ENCODE results near the gene CRACR2B.

The CRACR2B gene

GRCh38 chr11:864898-865297 is 37.2 kb downstream of the CRACR2B start:
- Histone ChIP-seq H3K9me2 (replicated peaks; ENCODE audit: insufficient read depth, low read length) (no peaks in the 10 kb centered on the region), H3K27ac (ENCODE audit: low read depth, low read length) (no peak overlapping the region), H4K20me1 (ENCODE audit: low read depth, low read length) (no peaks in the 10 kb centered on the region), H3K27me3 (ENCODE audit: low read length) (no peaks in the 10 kb centered on the region), H3K4me2 (ENCODE audit: low read depth, low read length, poor library complexity, severe bottlenecking) (no peak overlapping the region), H3K9me3 (ENCODE audit: insufficient read depth, low read length) (no peaks in the 10 kb centered on the region), H3K4me3 (ENCODE audit: insufficient read depth, low read length, poor library complexity, severe bottlenecking) (no peak overlapping the region), H3K79me2 (ENCODE audit: insufficient read depth, low read length) (no peaks in the 10 kb centered on the region), H3F3A (ENCODE audit: insufficient read depth) (no peaks in the 10 kb centered on the region), H3K36me3 (ENCODE audit: low read length) (no peaks in the 10 kb centered on the region), H2AFZ (ENCODE audit: low read depth, low read length, severe bottlenecking) (no peak overlapping the region), H3K9ac (ENCODE audit: low read length) (no peak overlapping the region)
- TF ChIP-seq EZH2phosphoT487 (conservative IDR thresholded peaks at IDR 0.05; ENCODE audit: low read length), result no peak
- TF ChIP-seq, protein P1, sequence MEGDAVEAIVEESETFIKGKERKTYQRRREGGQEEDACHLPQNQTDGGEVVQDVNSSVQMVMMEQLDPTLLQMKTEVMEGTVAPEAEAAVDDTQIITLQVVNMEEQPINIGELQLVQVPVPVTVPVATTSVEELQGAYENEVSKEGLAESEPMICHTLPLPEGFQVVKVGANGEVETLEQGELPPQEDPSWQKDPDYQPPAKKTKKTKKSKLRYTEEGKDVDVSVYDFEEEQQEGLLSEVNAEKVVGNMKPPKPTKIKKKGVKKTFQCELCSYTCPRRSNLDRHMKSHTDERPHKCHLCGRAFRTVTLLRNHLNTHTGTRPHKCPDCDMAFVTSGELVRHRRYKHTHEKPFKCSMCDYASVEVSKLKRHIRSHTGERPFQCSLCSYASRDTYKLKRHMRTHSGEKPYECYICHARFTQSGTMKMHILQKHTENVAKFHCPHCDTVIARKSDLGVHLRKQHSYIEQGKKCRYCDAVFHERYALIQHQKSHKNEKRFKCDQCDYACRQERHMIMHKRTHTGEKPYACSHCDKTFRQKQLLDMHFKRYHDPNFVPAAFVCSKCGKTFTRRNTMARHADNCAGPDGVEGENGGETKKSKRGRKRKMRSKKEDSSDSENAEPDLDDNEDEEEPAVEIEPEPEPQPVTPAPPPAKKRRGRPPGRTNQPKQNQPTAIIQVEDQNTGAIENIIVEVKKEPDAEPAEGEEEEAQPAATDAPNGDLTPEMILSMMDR (IDR thresholded peaks at IDR 0.05; ENCODE audit: insufficient read depth, low read length, poor library complexity, severe bottlenecking), result no peak

GRCh38 chr11:865462-866430 is 38.0 kb downstream of the CRACR2B start:
- Histone ChIP-seq H3K36me3 (ENCODE audit: low read length) (no peaks in the 10 kb centered on the region), H3K27ac (ENCODE audit: low read depth, low read length) (no peak overlapping the region), H3K79me2 (ENCODE audit: insufficient read depth, low read length) (no peaks in the 10 kb centered on the region), H3F3A (ENCODE audit: insufficient read depth) (no peaks in the 10 kb centered on the region), H3K4me3 (ENCODE audit: insufficient read depth, low read length, poor library complexity, severe bottlenecking) (no peak overlapping the region), H3K9ac (ENCODE audit: low read length) (no peak overlapping the region), H4K20me1 (ENCODE audit: low read depth, low read length) (no peaks in the 10 kb centered on the region), H3K4me2 (ENCODE audit: low read depth, low read length, poor library complexity, severe bottlenecking) (no peak overlapping the region), H3K27me3 (ENCODE audit: low read length) (no peaks in the 10 kb centered on the region), H3K9me3 (ENCODE audit: insufficient read depth, low read length) (no peaks in the 10 kb centered on the region), H3K9me2 (replicated peaks; ENCODE audit: insufficient read depth, low read length) (no peaks in the 10 kb centered on the region), H2AFZ (ENCODE audit: low read depth, low read length, severe bottlenecking) (no peak overlapping the region)
- no peak for TF ChIP-seq EZH2phosphoT487 (conservative IDR thresholded peaks at IDR 0.05; ENCODE audit: low read length)
- TF ChIP-seq, protein P1 (IDR thresholded peaks at IDR 0.05; ENCODE audit: insufficient read depth, low read length, poor library complexity, severe bottlenecking), result no peak

DNA sequence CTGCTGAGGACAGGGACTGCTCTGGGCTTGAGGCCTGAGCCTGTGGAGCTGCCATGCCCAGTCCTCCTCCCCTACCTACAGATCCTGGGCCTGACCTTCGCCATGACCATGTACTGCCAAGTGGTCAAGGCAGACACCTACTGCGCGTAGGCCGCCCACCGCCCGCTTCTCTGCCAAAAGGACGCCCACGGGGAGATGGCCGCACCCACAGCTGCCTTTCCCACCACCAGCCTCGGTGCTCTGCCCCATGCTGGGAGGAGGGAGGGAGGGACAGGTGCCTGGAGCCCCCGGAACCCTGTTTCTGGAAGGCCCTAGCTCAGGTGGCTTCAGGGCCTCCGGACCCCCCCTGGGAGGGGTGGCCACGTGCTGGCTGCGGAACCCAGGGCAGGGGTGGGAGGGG is 38.8 kb downstream of the CRACR2B start:
- Histone ChIP-seq H3F3A (ENCODE audit: insufficient read depth) (no peaks in the 10 kb centered on the region), H3K36me3 (ENCODE audit: low read length) (no peaks in the 10 kb centered on the region)
- TF ChIP-seq EZH2phosphoT487 (conservative IDR thresholded peaks at IDR 0.05; ENCODE audit: low read length), result no peak
- TF ChIP-seq, protein P1 (IDR thresholded peaks at IDR 0.05; ENCODE audit: insufficient read depth, low read length, poor library complexity, severe bottlenecking), result no peak

More for the DNA sequence above, 38.8 kb downstream of the CRACR2B start:
- no peaks in the 10 kb centered on the region for H3K79me2 ChIP-seq (ENCODE audit: insufficient read depth, low read length)
- no peak overlapping the region for H2AFZ ChIP-seq (ENCODE audit: low read depth, low read length, severe bottlenecking)
- H3K4me2 ChIP-seq (ENCODE audit: low read depth, low read length, poor library complexity, severe bottlenecking), result no peak overlapping the region
- H3K9ac ChIP-seq (ENCODE audit: low read length), result no peak overlapping the region
- no peak overlapping the region for H3K27ac ChIP-seq (ENCODE audit: low read depth, low read length)
- H3K9me2 ChIP-seq (replicated peaks; ENCODE audit: insufficient read depth, low read length), result no peaks in the 10 kb centered on the region
- H4K20me1 ChIP-seq (ENCODE audit: low read depth, low read length), result no peaks in the 10 kb centered on the region
- no peaks in the 10 kb centered on the region for H3K9me3 ChIP-seq (ENCODE audit: insufficient read depth, low read length)
- H3K27me3 ChIP-seq (ENCODE audit: low read length), result no peaks in the 10 kb centered on the region
- no peak overlapping the region for H3K4me3 ChIP-seq (ENCODE audit: insufficient read depth, low read length, poor library complexity, severe bottlenecking)
